Kidney epithelial cell (primary cell): ENCODE measurements around the gene TIGD4. TPM values are rescaled to one million over a fixed set of nuclear protein-coding genes. Genes with fewer than 3 reads are reported as not detected.

Experiments
- DNase-seq: peaks from one replicate; pipeline ENCODE4 v3.0.0-alpha.2; 2010; ENCODE audit warnings: low read depth
- H3K27me3 ChIP-seq: 2 replicates; pipeline ENCODE4 v1.6.0; 2011; ENCODE audit warnings: low read length; ENCODE audit not compliant: control insufficient read depth, insufficient read depth
- H3K36me3 ChIP-seq: 2 replicates; pipeline ENCODE4 v1.5.1; 2011; ENCODE audit warnings: low read length; ENCODE audit not compliant: control insufficient read depth, insufficient read depth
- H3K4me3 ChIP-seq: 2 replicates; pipeline ENCODE4 v1.5.1; 2011; ENCODE audit warnings: low read depth, mild to moderate bottlenecking, control low read depth, low read length
- CTCF ChIP-seq: IDR thresholded peaks from 2 replicates; pipeline ENCODE4 v1.5.1; 2011; ENCODE audit warnings: mild to moderate bottlenecking, moderate library complexity, low read length, control low read depth, inconsistent platforms; ENCODE audit not compliant: insufficient read depth, poor library complexity, severe bottlenecking
- total RNA-seq: library from RNA; depleted of rRNA; stranded (reverse); fragments of >200 nt; gene quantifications from 2 replicates; pipeline ENCODE4 v1.2.3, GENCODE V29; 2015

TIGD4 gene
- 0.14 and 0.29 TPM in 2 replicates for total RNA-seq

GRCh38 chr4:152779513-152780266 lies at the start of gene TIGD4, which contains the start of gene ARFIP1:
TSS of gene TIGD4 (minus strand) at chr4:152779730. CDS start at chr4:152771004, 8,726 bp downstream.
TSS of gene ARFIP1 (plus strand) at chr4:152779954. CDS start at chr4:152829634, 49,680 bp downstream.
- DNase-seq: peak; percentile 81
- Histone ChIP-seq H3K27me3 (no peaks in the 10 kb centered on the region), H3K4me3 (peak within 1 kb of the TSS; percentile 77), H3K36me3 (no peaks in the 10 kb centered on the region)
- TF ChIP-seq CTCF: peak; percentile 16

DNA sequence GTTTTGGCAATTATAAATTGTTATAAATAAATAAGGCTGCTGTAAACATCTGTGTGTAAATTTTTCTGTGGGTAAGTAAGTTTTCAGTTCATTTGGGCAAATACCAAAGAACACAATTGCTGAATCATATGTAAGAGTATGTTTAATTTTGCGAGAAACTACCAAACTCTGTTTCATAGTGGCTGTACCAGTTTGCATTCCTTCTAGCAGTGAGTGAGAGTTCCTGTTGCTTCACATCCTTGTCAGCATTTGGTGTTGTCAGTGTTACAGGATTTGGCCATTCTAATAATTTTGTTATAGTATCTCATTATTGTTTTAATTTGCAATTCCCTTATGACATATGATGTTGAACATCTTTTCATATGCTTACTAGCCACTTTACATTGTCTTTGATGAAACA lies 48.6 kb upstream of the TIGD4 start:
- no peaks in the 10 kb centered on the region for H3K36me3 ChIP-seq
- TF ChIP-seq CTCF: no peak
- no peaks in the 10 kb centered on the region for H3K27me3 ChIP-seq
- DNase-seq: no peak
- H3K4me3 ChIP-seq: no peak overlapping the region

DNA sequence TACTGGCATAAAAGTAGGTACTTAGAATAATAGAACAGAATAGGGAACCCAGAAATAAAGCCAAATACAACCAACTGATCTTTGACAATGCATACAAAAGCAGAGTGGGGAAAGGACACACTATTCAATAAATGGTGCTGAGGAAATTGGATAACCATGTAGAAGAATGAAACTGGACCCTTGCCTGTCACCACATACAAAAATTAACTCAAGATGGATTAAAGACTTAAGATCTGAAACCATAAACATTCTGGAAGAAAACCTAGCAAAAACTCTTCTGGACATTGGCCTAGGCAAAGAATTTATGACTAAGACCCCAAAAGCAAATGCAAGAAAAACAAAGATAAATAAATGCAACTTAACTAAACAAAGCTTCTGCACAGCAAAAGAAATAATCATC lies 45.8 kb upstream of the TIGD4 start:
- no peaks in the 10 kb centered on the region for H3K27me3 ChIP-seq

GRCh38 chr4:152824561-152824960 lies 45.0 kb upstream of the TIGD4 start:
- Histone ChIP-seq H3K36me3 (no peaks in the 10 kb centered on the region), H3K27me3 (no peaks in the 10 kb centered on the region), H3K4me3 (no peak overlapping the region)
- TF ChIP-seq CTCF: no peak
- DNase-seq: no peak

More for the DNA sequence above, 45.8 kb upstream of the TIGD4 start:
- Histone ChIP-seq H3K4me3 (no peak overlapping the region), H3K36me3 (no peaks in the 10 kb centered on the region)
- no peak for DNase-seq
- no peak for TF ChIP-seq CTCF

DNA sequence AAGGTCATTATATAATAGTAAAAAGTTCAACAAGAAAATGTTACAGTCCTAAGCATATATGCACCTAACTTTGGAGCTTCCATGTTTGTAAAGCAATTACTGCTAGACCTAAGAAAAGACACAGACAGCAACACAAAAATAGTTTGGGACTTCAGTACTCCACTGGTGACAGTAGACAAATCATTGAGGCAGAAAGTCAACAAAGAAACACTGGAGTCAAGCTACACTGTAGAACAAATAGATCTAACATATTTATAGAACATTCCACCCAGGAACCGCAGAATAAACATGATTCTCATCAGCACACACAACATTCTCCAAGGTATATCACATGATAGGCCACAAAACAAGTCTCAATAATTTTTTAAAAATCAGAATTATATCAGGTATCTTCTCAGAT lies 42.8 kb upstream of the TIGD4 start:
- Histone ChIP-seq H3K27me3 (no peaks in the 10 kb centered on the region), H3K36me3 (no peaks in the 10 kb centered on the region), H3K4me3 (no peak overlapping the region)
- DNase-seq: no peak
- no peak for TF ChIP-seq CTCF

- Histone ChIP-seq H3K27me3 (no peaks in the 10 kb centered on the region), H3K4me3 (no peak overlapping the region), H3K36me3 (no peaks in the 10 kb centered on the region)
- TF ChIP-seq CTCF: no peak
- no peak for DNase-seq
Observed at GRCh38 chr4:152820073-152820472, 40.5 kb upstream of the TIGD4 start.
